B cell (primary cell): Measurements from ENCODE around the gene LACTB. TPM values are rescaled to one million over a fixed set of nuclear protein-coding genes. Genes with fewer than 3 reads are reported as not detected.

Experiments used
- ATAC-seq: fragments of 200-7000 bp; cut with Tn5 transposase; one replicate; pipeline ENCODE4 v1.10.0; 2021; ENCODE audit warnings: low read depth, mild to moderate bottlenecking, moderate number of reproducible peaks, moderate library complexity
- CTCF ChIA-PET: fragments of 350-600 bp; sonication (Branson Sonifier 250); formaldehyde crosslinking; loops from one replicate; lab custom pipeline; 2021; ENCODE audit warnings: antibody characterized with exemption, inconsistent platforms; lab: Charles Lee
- POLR2A ChIA-PET: fragments of 350-600 bp; sonication (Branson Sonifier 250); formaldehyde crosslinking; loops from one replicate; lab custom pipeline; 2021; ENCODE audit warnings: antibody characterized with exemption; lab: Charles Lee
- DNase-seq: peaks from one replicate; pipeline ENCODE4 v3.0.0; 2013
- H2AFZ ChIP-seq: 2 replicates; pipeline ENCODE4 v1.6.1; 2012; ENCODE audit warnings: mild to moderate bottlenecking, low read depth, low read length; ENCODE audit not compliant: insufficient read depth, poor library complexity, severe bottlenecking
- H3K27ac ChIP-seq, 2 donors: 1 replicate in 1 of 2; 2 replicates in 1 of 2; pipeline ENCODE4 v1.5.1; 2012 to 2013; ENCODE audit warnings: low read length in 2 of 2, mild to moderate bottlenecking in 2 of 2, moderate library complexity in 1 of 2
- H3K27me3 ChIP-seq, 4 experiments: fragments of 200-600 bp in 1 of 4; sonication (generic) in 1 of 4; replicated peaks in 1 of 4; 1 replicate in 2 of 4; 2 replicates in 2 of 4; pipeline versions ENCODE4 v1.6.1 to v1.7.0; 2013 to 2016; ENCODE audit warnings: low read length in 3 of 4, mild to moderate bottlenecking in 2 of 4, mixed read lengths in 1 of 4, moderate library complexity in 1 of 4; ENCODE audit not compliant: insufficient read depth in 4 of 4, control insufficient read depth in 3 of 4; ENCODE audit errors: control extremely low read depth in 1 of 4
- H3K36me3 ChIP-seq, 2 experiments: replicated peaks in 1 of 2; 1 replicate in 1 of 2; 2 replicates in 1 of 2; pipeline versions ENCODE4 v1.6.1 to v1.7.1; 2013; ENCODE audit warnings: low read length in 1 of 2; ENCODE audit not compliant: insufficient read depth in 2 of 2, control insufficient read depth in 1 of 2; ENCODE audit errors: control extremely low read depth in 1 of 2, extremely low read depth in 1 of 2
- H3K4me1 ChIP-seq, 2 donors: fragments of 200-600 bp in 1 of 2; sonication (generic) in 1 of 2; 1 replicate in 1 of 2; 2 replicates in 1 of 2; pipeline versions ENCODE4 v1.5.1 to v1.6.1; 2013 to 2017; ENCODE audit warnings: low read length in 2 of 2; ENCODE audit not compliant: control insufficient read depth in 2 of 2, insufficient read depth in 2 of 2
- H3K4me2 ChIP-seq: replicated peaks from 2 replicates; pipeline ENCODE3; 2012; ENCODE audit warnings: mild to moderate bottlenecking, low read depth, low read length; ENCODE audit not compliant: poor library complexity, severe bottlenecking
- H3K4me3 ChIP-seq, 5 experiments: fragments of 200-600 bp in 1 of 5; sonication (generic) in 1 of 5; 1 replicate in 3 of 5; 2 replicates in 2 of 5; pipeline versions ENCODE4 v1.5.1 to v1.7.0; 2011 to 2016; ENCODE audit warnings: low read length in 4 of 5, mild to moderate bottlenecking in 4 of 5, low read depth in 2 of 5, control low read depth in 1 of 5, moderate library complexity in 1 of 5; ENCODE audit not compliant: insufficient read depth in 1 of 5; ENCODE audit errors: control extremely low read depth in 1 of 5, extremely low read depth in 1 of 5
- H3K79me2 ChIP-seq: fragments of 200-600 bp; sonication (generic); one replicate; pipeline ENCODE4 v1.6.0; 2016; ENCODE audit warnings: low read length; ENCODE audit not compliant: control insufficient read depth, insufficient read depth
- H3K9ac ChIP-seq: fragments of 200-600 bp; sonication (generic); 2 replicates; pipeline ENCODE4 v1.6.1; 2017; ENCODE audit warnings: mild to moderate bottlenecking, low read length, moderate library complexity
- H3K9me3 ChIP-seq, 3 donors: one replicate each; pipeline versions ENCODE4 v1.6.1 to v1.7.1; 2013; ENCODE audit warnings: low read length in 2 of 3; ENCODE audit not compliant: control insufficient read depth in 2 of 3, insufficient read depth in 1 of 3; ENCODE audit errors: control extremely low read depth in 1 of 3
- H4K20me1 ChIP-seq: 2 replicates; pipeline ENCODE4 v1.6.0; 2012; ENCODE audit warnings: mild to moderate bottlenecking, low read length; ENCODE audit not compliant: insufficient read depth, control insufficient read depth, poor library complexity, severe bottlenecking
- H3K27ac Mint-ChIP-seq: one replicate; pipeline ENCODE4 v1.8.0; 2021; ENCODE audit warnings: mixed read lengths
- H3K27me3 Mint-ChIP-seq: one replicate; pipeline ENCODE4 v1.8.0; 2021; ENCODE audit warnings: mixed read lengths
- H3K4me1 Mint-ChIP-seq: one replicate; pipeline ENCODE4 v1.8.0; 2021; ENCODE audit warnings: mixed read lengths
- H3K4me3 Mint-ChIP-seq: one replicate; pipeline ENCODE4 v1.8.0; 2021; ENCODE audit warnings: mixed read lengths
- H3K9me3 Mint-ChIP-seq: one replicate; pipeline ENCODE4 v1.8.0; 2022; ENCODE audit warnings: mixed read lengths; ENCODE audit not compliant: insufficient read depth
- EZH2 ChIP-seq: IDR thresholded peaks from 2 replicates; pipeline ENCODE4 v1.6.1; 2012; ENCODE audit warnings: borderline replicate concordance, low read depth, mild to moderate bottlenecking, moderate library complexity, low read length; ENCODE audit not compliant: insufficient read depth, poor library complexity, severe bottlenecking
- WGBS: methylation state at CpG from one replicate; pipeline ENCODE4 v1.1.5; 2013; ENCODE audit warnings: missing lambda C conversion rate; ENCODE audit not compliant: insufficient coverage; 5-methylcytosine and 5-hydroxymethylcytosine counted together
- intact Hi-C: fragments of 100-400 bp; cut with micrococcal nuclease; formaldehyde crosslinking; loops from one replicate; pipeline ENCODE4 v1.10.0; 2022
- polyA plus RNA-seq: library from polyadenylated mRNA; depleted of rRNA; stranded (reverse); fragments of >200 nt; gene quantifications from 2 replicates; pipeline ENCODE4 v1.2.3, GENCODE V29; 2012
- total RNA-seq, 2 donors: library from RNA; stranded (reverse); fragments of 120-200 nt in 1 of 2; gene quantifications; 1 replicate in 1 of 2; 2 replicates in 1 of 2; pipeline versions ENCODE4 v1.2.3 to v1.2.4, GENCODE V29; 2013 to 2022
- TF ChIP-seq, protein P1 (sequence below): fragments of 200-600 bp; IDR thresholded peaks from one replicate; pipeline ENCODE4 v1.8.0; 2022; ENCODE audit warnings: antibody characterized with exemption, mild to moderate bottlenecking

LACTB gene
- total and polyA plus RNA-seq, 2 donors (not counting 1 experiment from before 2014, with no cell fraction given) = 5.0 to 20.0 TPM

DNA sequence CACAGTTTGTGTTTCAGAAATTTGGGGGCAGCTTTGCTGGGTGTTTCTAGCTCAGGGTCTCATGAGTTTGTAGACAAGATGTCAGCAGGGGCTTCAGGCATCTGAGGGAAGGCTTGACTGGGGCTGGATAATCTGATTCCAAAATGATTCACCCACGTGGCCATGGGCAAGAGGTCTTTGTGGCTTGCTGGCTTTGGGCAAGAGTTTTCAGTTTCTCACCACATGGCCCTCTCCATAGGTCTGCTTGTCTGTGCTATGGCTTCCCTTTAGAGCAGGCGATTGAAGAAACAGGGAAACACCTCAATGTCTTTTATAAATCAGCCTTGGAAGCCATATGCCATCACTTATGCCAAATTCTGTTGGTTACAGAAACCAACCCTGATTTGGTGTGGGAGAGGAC lies 23.8 kb downstream of the LACTB start:
- intact Hi-C loops = no loop called here
- Mint-ChIP-seq H3K27me3 (no peaks in the 10 kb centered on the region), H3K9me3 (no peaks in the 10 kb centered on the region), H3K4me1 (peaks cover 4% of the 10 kb centered on the region), H3K4me3 (no peak overlapping the region), H3K27ac (no peak overlapping the region)
- POLR2A ChIA-PET = no interaction called here
- no peak overlapping the region for H3K4me2 ChIP-seq
- H3K36me3 ChIP-seq = peaks cover 0 to 9% of the 10 kb centered on the region in 2 experiments
- H3K4me3 ChIP-seq = no peak overlapping the region
- H3K27ac ChIP-seq = no peak overlapping the region
- 33% methylated on average over 1 of the region's 2 CpGs for WGBS
- H3K4me1 ChIP-seq = no peaks in the 10 kb centered on the region
- ATAC-seq (no peak), DNase-seq (no peak)
- peaks cover 4% of the 10 kb centered on the region for H3K79me2 ChIP-seq
- no peak overlapping the region for H2AFZ ChIP-seq
- no peaks in the 10 kb centered on the region for H3K9me3 ChIP-seq
- no peak for TF ChIP-seq EZH2
- TF ChIP-seq, protein P1, sequence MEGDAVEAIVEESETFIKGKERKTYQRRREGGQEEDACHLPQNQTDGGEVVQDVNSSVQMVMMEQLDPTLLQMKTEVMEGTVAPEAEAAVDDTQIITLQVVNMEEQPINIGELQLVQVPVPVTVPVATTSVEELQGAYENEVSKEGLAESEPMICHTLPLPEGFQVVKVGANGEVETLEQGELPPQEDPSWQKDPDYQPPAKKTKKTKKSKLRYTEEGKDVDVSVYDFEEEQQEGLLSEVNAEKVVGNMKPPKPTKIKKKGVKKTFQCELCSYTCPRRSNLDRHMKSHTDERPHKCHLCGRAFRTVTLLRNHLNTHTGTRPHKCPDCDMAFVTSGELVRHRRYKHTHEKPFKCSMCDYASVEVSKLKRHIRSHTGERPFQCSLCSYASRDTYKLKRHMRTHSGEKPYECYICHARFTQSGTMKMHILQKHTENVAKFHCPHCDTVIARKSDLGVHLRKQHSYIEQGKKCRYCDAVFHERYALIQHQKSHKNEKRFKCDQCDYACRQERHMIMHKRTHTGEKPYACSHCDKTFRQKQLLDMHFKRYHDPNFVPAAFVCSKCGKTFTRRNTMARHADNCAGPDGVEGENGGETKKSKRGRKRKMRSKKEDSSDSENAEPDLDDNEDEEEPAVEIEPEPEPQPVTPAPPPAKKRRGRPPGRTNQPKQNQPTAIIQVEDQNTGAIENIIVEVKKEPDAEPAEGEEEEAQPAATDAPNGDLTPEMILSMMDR = no peak
- CTCF ChIA-PET = no interaction called here
- H3K9ac ChIP-seq = no peak overlapping the region
- no peaks in the 10 kb centered on the region for H3K27me3 ChIP-seq
- no peaks in the 10 kb centered on the region for H4K20me1 ChIP-seq

DNA sequence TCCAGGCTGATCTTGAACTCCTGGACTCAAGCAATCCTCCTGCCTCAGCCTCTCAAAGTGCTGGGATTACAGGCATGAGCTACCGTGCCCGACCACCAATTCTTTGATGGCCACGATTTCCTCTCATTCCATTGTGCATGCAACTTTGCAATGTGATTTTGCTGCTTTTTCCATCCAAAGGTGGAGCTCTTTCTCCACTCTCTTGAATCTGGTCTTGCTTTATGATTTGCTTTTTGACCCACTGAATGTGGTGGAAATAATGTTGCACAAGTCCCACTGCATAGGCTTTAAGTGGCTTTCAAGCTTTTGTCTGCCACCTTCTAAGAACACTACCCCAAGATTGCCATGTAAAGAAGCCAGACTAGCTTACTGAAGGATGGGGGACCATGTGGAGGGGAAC lies 25.0 kb downstream of the LACTB start:
- H3K9me3 Mint-ChIP-seq = no peaks in the 10 kb centered on the region

More for the DNA sequence above, 25.0 kb downstream of the LACTB start:
- Histone ChIP-seq H4K20me1 (no peaks in the 10 kb centered on the region), H3K4me3 (no peak overlapping the region), H3K27me3 (no peaks in the 10 kb centered on the region), H3K9ac (no peak overlapping the region), H3K27ac (no peak overlapping the region), H2AFZ (no peak overlapping the region), H3K9me3 (no peaks in the 10 kb centered on the region), H3K4me2 (no peak overlapping the region), H3K79me2 (peaks cover 4% of the 10 kb centered on the region), H3K4me1 (no peaks in the 10 kb centered on the region), H3K36me3 (peaks cover 0 to 11% of the 10 kb centered on the region in 2 experiments)
- DNase-seq = no peak
- peaks cover 4% of the 10 kb centered on the region for H3K4me1 Mint-ChIP-seq
- CTCF ChIA-PET = interaction anchor here (0.9 to 1.3 kb wide), 2 partner anchors 15 to 99 kb away, joined by 3 to 4 read pairs; no protein-coding TSS in a partner anchor
- TF ChIP-seq EZH2 = no peak
- TF ChIP-seq, protein P1 = no peak
- no peaks in the 10 kb centered on the region for H3K27me3 Mint-ChIP-seq
- H3K4me3 Mint-ChIP-seq = no peak overlapping the region
- no peak for ATAC-seq
- no peak overlapping the region for H3K27ac Mint-ChIP-seq
- POLR2A ChIA-PET = no interaction called here
- WGBS = 89% methylated on average over 3 of the region's 3 CpGs
- intact Hi-C loops = no loop called here
